GM18498 (cell line): Measurements from ENCODE around the gene DIP2C.
"Not testable (repeated sequence)": the region's sequence is repeated elsewhere in the genome, so short reads cannot be mapped to it uniquely, and the experiment has no call there.

Source experiments
- ATAC-seq: cut with Tn5 transposase; IDR thresholded peaks from one replicate; pipeline ENCODE4 v1.9.1; 2021; ENCODE audit warnings: mild to moderate bottlenecking, moderate library complexity; ENCODE audit not compliant: unreplicated experiment

DIP2C gene

GRCh38 chr10:349081-349480 lies 340.4 kb downstream of the DIP2C start:
- ATAC-seq = no peak

- ATAC-seq = no peak
Observed at GRCh38 chr10:348456-348855, 341.0 kb downstream of the DIP2C start.

- not testable (repeated sequence) for ATAC-seq
Observed at GRCh38 chr10:347774-348173, 341.7 kb downstream of the DIP2C start.

GRCh38 chr10:347190-347589 lies 342.3 kb downstream of the DIP2C start:
- not testable (repeated sequence) for ATAC-seq

GRCh38 chr10:344582-345200 lies 344.8 kb downstream of the DIP2C start:
- ATAC-seq = no peak

- ATAC-seq = no peak
Observed at GRCh38 chr10:343231-344220, 345.9 kb downstream of the DIP2C start.

GRCh38 chr10:341081-341740 lies 348.3 kb downstream of the DIP2C start:
- no peak for ATAC-seq

- no peak for ATAC-seq
Observed at GRCh38 chr10:340646-341045, 348.8 kb downstream of the DIP2C start.

GRCh38 chr10:339038-339391 lies 350.5 kb downstream of the DIP2C start:
- no peak for ATAC-seq

- no peak for ATAC-seq
Observed at GRCh38 chr10:338171-339037, 351.1 kb downstream of the DIP2C start.

GRCh38 chr10:336247-336646 lies 353.2 kb downstream of the DIP2C start:
- no peak for ATAC-seq

- ATAC-seq = no peak
Observed at GRCh38 chr10:335151-335800, 354.2 kb downstream of the DIP2C start.

- no peak for ATAC-seq
Observed at GRCh38 chr10:331186-331585, 358.3 kb downstream of the DIP2C start.

GRCh38 chr10:329361-330099 lies 359.9 kb downstream of the DIP2C start:
- no peak for ATAC-seq

GRCh38 chr10:327889-328852 lies 361.3 kb downstream of the DIP2C start:
- ATAC-seq = no peak

GRCh38 chr10:326894-327635 lies 362.4 kb downstream of the DIP2C start:
- ATAC-seq = no peak

GRCh38 chr10:326350-326749 lies 363.1 kb downstream of the DIP2C start:
- no peak for ATAC-seq

GRCh38 chr10:325282-325681 lies 364.2 kb downstream of the DIP2C start:
- no peak for ATAC-seq
